Body of pancreas (tissue), 4 donors: Measurements from ENCODE around the gene KLHDC4. TPM values are rescaled to one million over a fixed set of nuclear protein-coding genes. Genes with fewer than 3 reads are reported as not detected.

Source experiments
- ATAC-seq: fragments of 150-250 bp; one replicate; pipeline ENCODE4 v1.9.1; 2016
- DNase-seq, 4 donors: peaks; one replicate each; pipeline ENCODE4 v3.0.0-alpha.2; 2019
- H3K27ac ChIP-seq, 4 donors: fragments of 200-600 bp; sonication (generic); 1 replicate in 3 of 4; 2 replicates in 1 of 4; pipeline versions ENCODE4 v1.5.1 to v1.6.1; 2016 to 2019; ENCODE audit warnings: mild to moderate bottlenecking in 1 of 4, mixed read lengths in 1 of 4, moderate library complexity in 1 of 4
- H3K27me3 ChIP-seq, 2 donors: fragments of 200-600 bp; sonication (generic); one replicate each; pipeline ENCODE4 v1.6.0; 2016; ENCODE audit warnings: mild to moderate bottlenecking in 1 of 2
- H3K36me3 ChIP-seq, 2 donors: fragments of 200-600 bp; sonication (generic); replicated peaks in 1 of 2; 2 replicates each; pipeline ENCODE4 v1.5.1; 2016; ENCODE audit warnings: low read depth in 2 of 2; ENCODE audit not compliant: insufficient read depth in 1 of 2
- H3K4me1 ChIP-seq: fragments of 200-600 bp; sonication (generic); one replicate; pipeline ENCODE4 v1.6.0; 2016
- H3K4me3 ChIP-seq, 2 donors: fragments of 200-600 bp; sonication (generic); 1 replicate in 1 of 2; 2 replicates in 1 of 2; pipeline ENCODE4 v1.5.1; 2016 to 2019
- H3K9me3 ChIP-seq, 3 donors: fragments of 200-600 bp; sonication (generic); 1 replicate in 2 of 3; 2 replicates in 1 of 3; pipeline ENCODE4 v1.5.1; 2016
- POLR2A ChIP-seq, 3 donors: fragments of 450-650 bp; IDR thresholded peaks; one replicate each; pipeline ENCODE4 v1.6.1; 2016; ENCODE audit warnings: antibody characterized with exemption in 3 of 3, mild to moderate bottlenecking in 2 of 3
- WGBS, 2 donors: methylation state at CpG; one replicate each; pipeline ENCODE4 v1.1.5; 2017; 5-methylcytosine and 5-hydroxymethylcytosine counted together
- intact Hi-C: fragments of 100-400 bp; cut with DNase I; formaldehyde crosslinking; loops from one replicate; pipeline ENCODE4 v1.15.1; 2023
- total RNA-seq, 2 donors: library from RNA; depleted of rRNA; stranded (reverse); fragments of >200 nt; gene quantifications; one replicate each; pipeline ENCODE4 v1.1.0, GENCODE V29; 2016
- TF ChIP-seq, protein P1 (sequence below), 7 experiments: fragments of 450-650 bp in 4 of 7; fragments of 200-600 bp in 3 of 7; sonication (generic) in 3 of 7; IDR thresholded peaks; one replicate each; pipeline ENCODE4 v1.5.1; 2016 to 2019; ENCODE audit warnings: antibody characterized with exemption in 7 of 7

Gene KLHDC4
- total RNA-seq, 2 donors from 2014 or later: 25.4 to 82.1 TPM

DNA sequence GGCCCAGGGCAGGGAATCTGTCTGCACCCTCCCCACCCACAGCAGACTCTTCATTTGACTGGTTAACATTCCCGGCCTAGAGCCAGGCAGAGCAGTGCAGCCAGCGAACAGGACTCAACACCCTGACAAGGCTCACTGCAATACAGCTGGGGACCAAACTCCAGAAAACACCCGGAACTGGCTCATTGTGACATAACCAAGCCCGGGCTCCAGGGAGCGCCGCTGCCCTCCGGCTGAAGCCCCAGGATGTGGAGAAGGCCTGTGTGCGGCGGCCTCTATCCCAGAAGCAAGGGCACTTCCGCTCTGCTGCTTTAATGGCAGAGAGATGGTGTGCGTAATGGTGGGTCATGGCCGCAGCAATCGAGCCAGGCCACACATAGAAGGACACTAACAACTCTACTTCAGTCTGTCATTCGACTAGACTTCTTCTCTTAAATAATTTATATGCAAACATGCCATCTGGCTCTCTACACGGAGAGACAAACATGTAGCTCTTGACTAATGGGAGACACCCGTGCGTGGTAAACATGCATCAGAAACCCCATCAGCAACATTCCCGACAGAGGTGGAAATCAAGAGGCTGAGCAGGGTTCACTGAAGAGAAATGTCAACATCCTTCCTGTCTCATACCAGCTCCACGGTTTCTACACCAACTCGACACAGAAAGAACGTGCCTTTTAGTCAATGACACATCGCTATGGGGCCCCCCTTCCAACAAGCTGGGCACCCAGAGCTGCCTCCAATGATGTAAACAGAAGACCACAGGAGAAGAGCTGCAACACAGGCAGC, 18.0 kb downstream of the KLHDC4 start:
- no peak overlapping the region for H3K27ac ChIP-seq
- no peak overlapping the region for H3K4me3 ChIP-seq
- ATAC-seq: no peak
- H3K4me1 ChIP-seq: no peaks in the 10 kb centered on the region
- DNase-seq: no peak
- H3K9me3 ChIP-seq: no peaks in the 10 kb centered on the region
- TF ChIP-seq POLR2A (IDR thresholded peaks at IDR 0.05): no peak
- TF ChIP-seq, protein P1, sequence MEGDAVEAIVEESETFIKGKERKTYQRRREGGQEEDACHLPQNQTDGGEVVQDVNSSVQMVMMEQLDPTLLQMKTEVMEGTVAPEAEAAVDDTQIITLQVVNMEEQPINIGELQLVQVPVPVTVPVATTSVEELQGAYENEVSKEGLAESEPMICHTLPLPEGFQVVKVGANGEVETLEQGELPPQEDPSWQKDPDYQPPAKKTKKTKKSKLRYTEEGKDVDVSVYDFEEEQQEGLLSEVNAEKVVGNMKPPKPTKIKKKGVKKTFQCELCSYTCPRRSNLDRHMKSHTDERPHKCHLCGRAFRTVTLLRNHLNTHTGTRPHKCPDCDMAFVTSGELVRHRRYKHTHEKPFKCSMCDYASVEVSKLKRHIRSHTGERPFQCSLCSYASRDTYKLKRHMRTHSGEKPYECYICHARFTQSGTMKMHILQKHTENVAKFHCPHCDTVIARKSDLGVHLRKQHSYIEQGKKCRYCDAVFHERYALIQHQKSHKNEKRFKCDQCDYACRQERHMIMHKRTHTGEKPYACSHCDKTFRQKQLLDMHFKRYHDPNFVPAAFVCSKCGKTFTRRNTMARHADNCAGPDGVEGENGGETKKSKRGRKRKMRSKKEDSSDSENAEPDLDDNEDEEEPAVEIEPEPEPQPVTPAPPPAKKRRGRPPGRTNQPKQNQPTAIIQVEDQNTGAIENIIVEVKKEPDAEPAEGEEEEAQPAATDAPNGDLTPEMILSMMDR (IDR thresholded peaks at IDR 0.05): no peak
- peaks cover 11 to 36% of the 10 kb centered on the region in 2 donors for H3K36me3 ChIP-seq
- WGBS, 2 donors: 85 to 93% methylated on average over 20 to 22 of the region's 22 CpGs
- intact Hi-C loops: no loop called here
- no peaks in the 10 kb centered on the region for H3K27me3 ChIP-seq

DNA sequence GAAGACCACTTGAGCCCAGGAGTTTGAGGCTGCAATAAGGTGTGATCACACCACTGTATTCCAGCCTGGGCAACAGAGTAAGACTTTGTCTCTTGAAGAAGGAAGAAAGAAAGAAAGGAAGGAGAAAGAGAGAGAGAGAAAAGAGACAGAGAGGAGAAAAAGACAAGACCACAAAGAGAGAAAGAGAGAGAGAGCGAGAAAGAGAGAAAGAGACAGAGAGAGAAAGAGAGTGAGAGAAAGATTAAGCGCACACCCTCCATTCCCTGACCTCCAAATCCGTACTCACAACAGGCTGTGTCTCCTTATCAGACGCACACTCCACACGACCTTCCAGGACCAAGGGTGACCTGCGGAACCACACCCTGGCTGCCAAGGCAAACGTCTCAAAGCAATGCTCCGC, 19.6 kb downstream of the KLHDC4 start:
- 76 to 82% methylated on average over 8 of the region's 8 CpGs for WGBS, 2 donors
- intact Hi-C loops: no loop called here
- H3K27me3 ChIP-seq: no peaks in the 10 kb centered on the region
- H3K9me3 ChIP-seq: no peaks in the 10 kb centered on the region
- peaks cover 11 to 35% of the 10 kb centered on the region in 2 donors for H3K36me3 ChIP-seq
- no peak overlapping the region for H3K27ac ChIP-seq
- no peak for ATAC-seq
- no peak for DNase-seq
- H3K4me1 ChIP-seq: no peaks in the 10 kb centered on the region
- H3K4me3 ChIP-seq: no peak overlapping the region
- TF ChIP-seq POLR2A (IDR thresholded peaks at IDR 0.05): no peak
- TF ChIP-seq, protein P1 (IDR thresholded peaks at IDR 0.05): no peak

DNA sequence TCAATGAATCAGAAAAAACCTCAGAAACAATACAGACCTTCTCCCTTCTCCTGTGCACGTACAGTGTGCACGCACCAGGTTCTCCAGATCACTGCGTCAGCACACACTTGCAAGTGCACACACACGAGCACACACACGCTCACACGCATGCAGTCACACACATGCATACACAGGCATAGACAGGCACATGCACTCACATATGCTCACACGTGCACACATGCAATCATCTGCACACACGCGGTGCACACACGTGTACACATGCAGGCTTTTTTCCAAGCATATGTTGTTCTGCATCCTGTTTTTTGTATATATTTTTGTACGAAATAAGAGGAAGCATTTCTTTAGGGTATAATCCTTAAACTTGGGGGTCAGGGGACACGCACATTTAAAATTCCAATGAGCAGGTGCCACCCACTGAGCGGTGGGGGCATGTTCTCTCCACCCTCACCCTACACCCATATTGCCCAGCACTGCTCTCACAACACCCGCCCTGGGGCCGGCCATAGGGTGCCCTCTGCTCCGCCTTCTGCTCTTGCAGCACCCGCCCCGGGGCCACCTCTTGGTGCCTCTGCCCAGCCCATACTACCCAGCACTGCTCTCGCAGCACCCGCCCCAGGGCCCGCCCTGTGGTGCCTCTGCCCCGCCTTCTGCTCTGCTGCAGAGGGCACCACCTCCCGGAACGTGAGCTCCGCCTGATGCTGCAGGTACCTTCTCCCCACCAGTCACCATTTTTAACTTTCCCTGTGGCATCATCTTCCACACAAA, 20.9 kb downstream of the KLHDC4 start:
- 89 to 91% methylated on average over 25 of the region's 25 CpGs for WGBS, 2 donors
- intact Hi-C loops: no loop called here
- Histone ChIP-seq H3K4me3 (no peak overlapping the region), H3K4me1 (no peaks in the 10 kb centered on the region), H3K9me3 (no peaks in the 10 kb centered on the region), H3K27me3 (no peaks in the 10 kb centered on the region), H3K36me3 (peaks cover 11 to 29% of the 10 kb centered on the region in 2 donors), H3K27ac (no peak overlapping the region)
- DNase-seq: no peak
- TF ChIP-seq, protein P1 (IDR thresholded peaks at IDR 0.05): no peak
- no peak for ATAC-seq

DNA sequence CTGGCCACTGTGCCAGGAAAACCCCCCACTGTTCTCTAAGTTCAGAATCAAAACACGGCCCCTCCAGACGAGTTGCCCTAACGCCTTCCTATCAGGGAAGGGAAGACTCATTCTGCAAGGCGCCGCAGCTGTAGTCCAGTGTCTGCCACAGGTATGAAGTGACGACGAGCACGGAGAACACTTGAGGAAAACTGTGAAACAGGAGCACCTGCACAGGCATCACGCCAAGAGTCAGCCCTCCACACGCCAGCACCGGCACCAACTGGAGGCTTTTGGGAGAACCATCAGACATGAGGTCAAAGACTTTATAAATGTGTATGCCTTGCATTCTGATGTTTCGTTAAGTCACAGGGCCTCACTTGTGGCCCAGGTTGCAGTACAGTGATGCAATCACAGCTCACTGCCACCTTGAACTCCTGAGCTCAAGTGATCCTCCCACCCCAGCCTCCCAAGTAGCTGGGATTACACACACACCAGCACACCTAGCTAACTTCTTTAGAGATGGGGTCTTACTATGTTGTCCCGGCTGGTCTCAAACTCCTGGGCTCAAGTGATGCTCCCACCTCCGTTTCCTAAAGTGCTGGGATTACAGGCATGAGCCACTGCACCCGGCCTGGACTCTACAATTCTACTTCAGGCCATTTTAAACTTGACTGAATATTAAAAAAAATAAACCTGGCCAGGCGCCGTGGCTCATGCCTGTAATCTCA, 22.9 kb downstream of the KLHDC4 start:
- intact Hi-C loops: no loop called here
- Histone ChIP-seq H3K36me3 (peaks cover 3 to 20% of the 10 kb centered on the region in 2 donors), H3K27me3 (no peaks in the 10 kb centered on the region), H3K9me3 (no peaks in the 10 kb centered on the region), H3K4me3 (no peak overlapping the region), H3K27ac (no peak overlapping the region), H3K4me1 (no peaks in the 10 kb centered on the region)
- no peak for TF ChIP-seq POLR2A (IDR thresholded peaks at IDR 0.05)
- TF ChIP-seq, protein P1 (IDR thresholded peaks at IDR 0.05): no peak
- no peak for DNase-seq
- ATAC-seq: no peak
- WGBS, 2 donors: 82 to 92% methylated on average over 14 to 17 of the region's 17 CpGs
